ENCODE measurements around the gene GPR52. TPM values are rescaled to one million over a fixed set of nuclear protein-coding genes. Genes with fewer than 3 reads are reported as not detected.

The GPR52 gene
- total RNA-seq, result 1.9 and 2.6 TPM in 2 replicates

- DNase-seq (ENCODE audit: low read depth), result no peak
- TF ChIP-seq CTCF (IDR thresholded peaks at IDR 0.05; ENCODE audit: insufficient read depth, low read depth, low read length), result no peak
- no peak within 1 kb of the TSS for H3K4me3 ChIP-seq (ENCODE audit: low read depth, low read length)
Observed at GRCh38 chr1:174447866-174448530, at the start of gene GPR52. Gene GPR52, plus strand, starts transcription at chr1:174447964. Its CDS starts 148 bp downstream, at chr1:174448112.

GRCh38 chr1:174398246-174398645 lies 49.5 kb upstream of the GPR52 start:
- TF ChIP-seq CTCF (IDR thresholded peaks at IDR 0.05; ENCODE audit: insufficient read depth, low read depth, low read length), result no peak
- H3K4me3 ChIP-seq (ENCODE audit: low read depth, low read length), result no peak overlapping the region
- DNase-seq (ENCODE audit: low read depth), result peak; percentile 89

- no peak for TF ChIP-seq CTCF (IDR thresholded peaks at IDR 0.05; ENCODE audit: insufficient read depth, low read depth, low read length)
- DNase-seq (ENCODE audit: low read depth), result no peak
- no peak overlapping the region for H3K4me3 ChIP-seq (ENCODE audit: low read depth, low read length)
Observed at GRCh38 chr1:174399211-174399610, 48.6 kb upstream of the GPR52 start.

GRCh38 chr1:174401075-174401474 lies 46.7 kb upstream of the GPR52 start:
- TF ChIP-seq CTCF (IDR thresholded peaks at IDR 0.05; ENCODE audit: insufficient read depth, low read depth, low read length), result no peak
- DNase-seq (ENCODE audit: low read depth), result no peak
- H3K4me3 ChIP-seq (ENCODE audit: low read depth, low read length), result no peak overlapping the region

GRCh38 chr1:174405219-174405618 lies 42.5 kb upstream of the GPR52 start:
- no peak overlapping the region for H3K4me3 ChIP-seq (ENCODE audit: low read depth, low read length)
- no peak for TF ChIP-seq CTCF (IDR thresholded peaks at IDR 0.05; ENCODE audit: insufficient read depth, low read depth, low read length)
- no peak for DNase-seq (ENCODE audit: low read depth)

- no peak for DNase-seq (ENCODE audit: low read depth)
- TF ChIP-seq CTCF (IDR thresholded peaks at IDR 0.05; ENCODE audit: insufficient read depth, low read depth, low read length), result no peak
- no peak overlapping the region for H3K4me3 ChIP-seq (ENCODE audit: low read depth, low read length)
Observed at GRCh38 chr1:174406421-174406820, 41.3 kb upstream of the GPR52 start.

GRCh38 chr1:174407665-174408064 lies 40.1 kb upstream of the GPR52 start:
- no peak overlapping the region for H3K4me3 ChIP-seq (ENCODE audit: low read depth, low read length)
- no peak for DNase-seq (ENCODE audit: low read depth)
- no peak for TF ChIP-seq CTCF (IDR thresholded peaks at IDR 0.05; ENCODE audit: insufficient read depth, low read depth, low read length)

Data from fibroblast of villous mesenchyme (primary cell).